ENCODE measurements around the gene PCDH1.

Gene PCDH1

GRCh38 chr5:141914199-141914743 lies 36.1 kb upstream of the PCDH1 start:
- H3K9me3 ChIP-seq (replicated peaks; ENCODE audit: low read length) = no peaks in the 10 kb centered on the region
- peak overlapping the region; percentile 85 for H3K4me2 ChIP-seq (ENCODE audit: low read length)
- peaks cover 53% of the 10 kb centered on the region for H3K27me3 ChIP-seq (ENCODE audit: control insufficient read depth, insufficient read depth, low read length)
- no peaks in the 10 kb centered on the region for H3K36me3 ChIP-seq (ENCODE audit: insufficient read depth, low read length)
- no peaks in the 10 kb centered on the region for H3K4me1 ChIP-seq (ENCODE audit: control insufficient read depth, insufficient read depth, low read length)
- peak overlapping the region; percentile 25 for H3K9ac ChIP-seq (ENCODE audit: low read depth, low read length)
- H3K4me3 ChIP-seq (ENCODE audit: low read length) = peak overlapping the region; percentile 67

- H3K4me3 ChIP-seq (ENCODE audit: low read length) = peak overlapping the region; percentile 67
- H3K27me3 ChIP-seq (ENCODE audit: control insufficient read depth, insufficient read depth, low read length) = peaks cover 53% of the 10 kb centered on the region
- H3K4me1 ChIP-seq (ENCODE audit: control insufficient read depth, insufficient read depth, low read length) = no peaks in the 10 kb centered on the region
- H3K9ac ChIP-seq (ENCODE audit: low read depth, low read length) = peak overlapping the region; percentile 25
- H3K36me3 ChIP-seq (ENCODE audit: insufficient read depth, low read length) = no peaks in the 10 kb centered on the region
- H3K4me2 ChIP-seq (ENCODE audit: low read length) = peak overlapping the region; percentile 85
- no peaks in the 10 kb centered on the region for H3K9me3 ChIP-seq (replicated peaks; ENCODE audit: low read length)
Measured at GRCh38 chr5:141913560-141914198, 35.5 kb upstream of the PCDH1 start.

GRCh38 chr5:141910271-141910673 lies 32.1 kb upstream of the PCDH1 start:
- Histone ChIP-seq H3K9me3 (replicated peaks; ENCODE audit: low read length) (no peaks in the 10 kb centered on the region), H3K27me3 (ENCODE audit: control insufficient read depth, insufficient read depth, low read length) (peaks cover 40% of the 10 kb centered on the region), H3K4me3 (ENCODE audit: low read length) (no peak overlapping the region), H3K4me1 (ENCODE audit: control insufficient read depth, insufficient read depth, low read length) (no peaks in the 10 kb centered on the region), H3K36me3 (ENCODE audit: insufficient read depth, low read length) (no peaks in the 10 kb centered on the region), H3K9ac (ENCODE audit: low read depth, low read length) (no peak overlapping the region), H3K4me2 (ENCODE audit: low read length) (no peak overlapping the region)

- no peak overlapping the region for H3K9ac ChIP-seq (ENCODE audit: low read depth, low read length)
Measured at GRCh38 chr5:141909212-141909611, 31.0 kb upstream of the PCDH1 start.

GRCh38 chr5:141908796-141909195 lies 30.6 kb upstream of the PCDH1 start:
- Histone ChIP-seq H3K4me2 (ENCODE audit: low read length) (no peak overlapping the region), H3K9ac (ENCODE audit: low read depth, low read length) (no peak overlapping the region), H3K4me3 (ENCODE audit: low read length) (no peak overlapping the region), H3K36me3 (ENCODE audit: insufficient read depth, low read length) (no peaks in the 10 kb centered on the region), H3K4me1 (ENCODE audit: control insufficient read depth, insufficient read depth, low read length) (no peaks in the 10 kb centered on the region), H3K9me3 (replicated peaks; ENCODE audit: low read length) (no peaks in the 10 kb centered on the region), H3K27me3 (ENCODE audit: control insufficient read depth, insufficient read depth, low read length) (peaks cover 35% of the 10 kb centered on the region)

More at GRCh38 chr5:141909212-141909611, 31.0 kb upstream of the PCDH1 start:
- H3K4me2 ChIP-seq (ENCODE audit: low read length) = no peak overlapping the region
- H3K27me3 ChIP-seq (ENCODE audit: control insufficient read depth, insufficient read depth, low read length) = peaks cover 37% of the 10 kb centered on the region
- no peaks in the 10 kb centered on the region for H3K4me1 ChIP-seq (ENCODE audit: control insufficient read depth, insufficient read depth, low read length)
- no peaks in the 10 kb centered on the region for H3K36me3 ChIP-seq (ENCODE audit: insufficient read depth, low read length)
- H3K9me3 ChIP-seq (replicated peaks; ENCODE audit: low read length) = no peaks in the 10 kb centered on the region
- H3K4me3 ChIP-seq (ENCODE audit: low read length) = no peak overlapping the region

GRCh38 chr5:141906972-141907371 lies 28.8 kb upstream of the PCDH1 start:
- Histone ChIP-seq H3K4me1 (ENCODE audit: control insufficient read depth, insufficient read depth, low read length) (no peaks in the 10 kb centered on the region), H3K4me3 (ENCODE audit: low read length) (no peak overlapping the region), H3K27me3 (ENCODE audit: control insufficient read depth, insufficient read depth, low read length) (peaks cover 39% of the 10 kb centered on the region), H3K9me3 (replicated peaks; ENCODE audit: low read length) (no peaks in the 10 kb centered on the region), H3K9ac (ENCODE audit: low read depth, low read length) (no peak overlapping the region), H3K36me3 (ENCODE audit: insufficient read depth, low read length) (no peaks in the 10 kb centered on the region), H3K4me2 (ENCODE audit: low read length) (no peak overlapping the region)

GRCh38 chr5:141906517-141906916 lies 28.3 kb upstream of the PCDH1 start:
- Histone ChIP-seq H3K36me3 (ENCODE audit: insufficient read depth, low read length) (no peaks in the 10 kb centered on the region), H3K4me2 (ENCODE audit: low read length) (no peak overlapping the region), H3K9ac (ENCODE audit: low read depth, low read length) (no peak overlapping the region), H3K9me3 (replicated peaks; ENCODE audit: low read length) (no peaks in the 10 kb centered on the region), H3K27me3 (ENCODE audit: control insufficient read depth, insufficient read depth, low read length) (peaks cover 43% of the 10 kb centered on the region), H3K4me1 (ENCODE audit: control insufficient read depth, insufficient read depth, low read length) (no peaks in the 10 kb centered on the region), H3K4me3 (ENCODE audit: low read length) (no peak overlapping the region)

- Histone ChIP-seq H3K9ac (ENCODE audit: low read depth, low read length) (no peak overlapping the region), H3K9me3 (replicated peaks; ENCODE audit: low read length) (no peaks in the 10 kb centered on the region), H3K27me3 (ENCODE audit: control insufficient read depth, insufficient read depth, low read length) (peaks cover 53% of the 10 kb centered on the region), H3K4me3 (ENCODE audit: low read length) (no peak overlapping the region), H3K4me2 (ENCODE audit: low read length) (no peak overlapping the region), H3K4me1 (ENCODE audit: control insufficient read depth, insufficient read depth, low read length) (no peaks in the 10 kb centered on the region), H3K36me3 (ENCODE audit: insufficient read depth, low read length) (no peaks in the 10 kb centered on the region)
Measured at GRCh38 chr5:141904551-141904950, 26.3 kb upstream of the PCDH1 start.

- Histone ChIP-seq H3K36me3 (ENCODE audit: insufficient read depth, low read length) (no peaks in the 10 kb centered on the region), H3K9ac (ENCODE audit: low read depth, low read length) (no peak overlapping the region), H3K4me1 (ENCODE audit: control insufficient read depth, insufficient read depth, low read length) (no peaks in the 10 kb centered on the region), H3K27me3 (ENCODE audit: control insufficient read depth, insufficient read depth, low read length) (peaks cover 61% of the 10 kb centered on the region), H3K4me2 (ENCODE audit: low read length) (no peak overlapping the region), H3K4me3 (ENCODE audit: low read length) (no peak overlapping the region), H3K9me3 (replicated peaks; ENCODE audit: low read length) (no peaks in the 10 kb centered on the region)
Measured at GRCh38 chr5:141903261-141903660, 25.1 kb upstream of the PCDH1 start.

- H3K27me3 ChIP-seq (ENCODE audit: control insufficient read depth, insufficient read depth, low read length) = peaks cover 59% of the 10 kb centered on the region
- H3K36me3 ChIP-seq (ENCODE audit: insufficient read depth, low read length) = no peaks in the 10 kb centered on the region
- no peaks in the 10 kb centered on the region for H3K9me3 ChIP-seq (replicated peaks; ENCODE audit: low read length)
- no peaks in the 10 kb centered on the region for H3K4me1 ChIP-seq (ENCODE audit: control insufficient read depth, insufficient read depth, low read length)
- H3K4me2 ChIP-seq (ENCODE audit: low read length) = no peak overlapping the region
- H3K9ac ChIP-seq (ENCODE audit: low read depth, low read length) = no peak overlapping the region
- no peak overlapping the region for H3K4me3 ChIP-seq (ENCODE audit: low read length)
Measured at GRCh38 chr5:141902015-141902814, 24.0 kb upstream of the PCDH1 start.

GRCh38 chr5:141898448-141899049 lies 20.3 kb upstream of the PCDH1 start:
- H3K4me1 ChIP-seq (ENCODE audit: control insufficient read depth, insufficient read depth, low read length) = no peaks in the 10 kb centered on the region
- H3K9ac ChIP-seq (ENCODE audit: low read depth, low read length) = no peak overlapping the region
- H3K27me3 ChIP-seq (ENCODE audit: control insufficient read depth, insufficient read depth, low read length) = peaks cover 54% of the 10 kb centered on the region
- no peaks in the 10 kb centered on the region for H3K9me3 ChIP-seq (replicated peaks; ENCODE audit: low read length)
- no peaks in the 10 kb centered on the region for H3K36me3 ChIP-seq (ENCODE audit: insufficient read depth, low read length)
- H3K4me3 ChIP-seq (ENCODE audit: low read length) = no peak overlapping the region
- H3K4me2 ChIP-seq (ENCODE audit: low read length) = no peak overlapping the region

All from skeletal muscle satellite cell (primary cell).